GM13977 (cell line): ENCODE results near the gene CNNM2.

Source experiments
- DNase-seq: peaks from one replicate; pipeline ENCODE4 v3.0.0; 2012; ENCODE audit warnings: low spot score
- in situ Hi-C: fragments of 300-500 bp; cut with MboI; formaldehyde crosslinking; loops from one replicate; pipeline ENCODE4 v1.12.0; 2022; ENCODE audit warnings: low sequenced_read_pairs, low pct_unique_long_range_greater_than_20kb, mixed read lengths, inconsistent platforms; ENCODE audit not compliant: unreplicated experiment
- TF ChIP-seq, protein P1 (sequence below): IDR thresholded peaks from 2 replicates; pipeline ENCODE4 v1.5.1; 2012; ENCODE audit warnings: mild to moderate bottlenecking, control low read depth; ENCODE audit not compliant: insufficient read depth; ENCODE audit errors: extremely low read depth, missing control alignments

CNNM2 gene

DNA sequence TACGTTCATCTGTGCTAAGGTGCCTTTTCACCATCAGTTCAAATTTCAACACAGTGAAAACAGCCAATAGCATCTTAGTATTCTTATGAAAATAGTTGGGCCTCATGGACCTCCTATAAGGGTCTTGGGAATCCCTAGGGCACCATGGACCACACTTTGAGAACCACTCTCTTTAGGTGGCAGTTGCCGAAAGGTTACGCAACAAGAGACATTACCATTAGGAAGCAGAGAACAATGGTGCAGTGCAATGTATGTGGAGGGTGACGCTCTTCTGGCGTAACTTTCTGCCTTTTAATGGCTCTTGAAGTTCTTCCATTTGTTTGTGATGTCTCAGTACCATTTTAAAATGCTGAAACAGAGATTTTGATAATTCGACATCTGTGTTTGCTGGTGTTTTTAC is 131.1 kb downstream of the CNNM2 start:
- in situ Hi-C loops = no loop called here
- DNase-seq = no peak

DNA sequence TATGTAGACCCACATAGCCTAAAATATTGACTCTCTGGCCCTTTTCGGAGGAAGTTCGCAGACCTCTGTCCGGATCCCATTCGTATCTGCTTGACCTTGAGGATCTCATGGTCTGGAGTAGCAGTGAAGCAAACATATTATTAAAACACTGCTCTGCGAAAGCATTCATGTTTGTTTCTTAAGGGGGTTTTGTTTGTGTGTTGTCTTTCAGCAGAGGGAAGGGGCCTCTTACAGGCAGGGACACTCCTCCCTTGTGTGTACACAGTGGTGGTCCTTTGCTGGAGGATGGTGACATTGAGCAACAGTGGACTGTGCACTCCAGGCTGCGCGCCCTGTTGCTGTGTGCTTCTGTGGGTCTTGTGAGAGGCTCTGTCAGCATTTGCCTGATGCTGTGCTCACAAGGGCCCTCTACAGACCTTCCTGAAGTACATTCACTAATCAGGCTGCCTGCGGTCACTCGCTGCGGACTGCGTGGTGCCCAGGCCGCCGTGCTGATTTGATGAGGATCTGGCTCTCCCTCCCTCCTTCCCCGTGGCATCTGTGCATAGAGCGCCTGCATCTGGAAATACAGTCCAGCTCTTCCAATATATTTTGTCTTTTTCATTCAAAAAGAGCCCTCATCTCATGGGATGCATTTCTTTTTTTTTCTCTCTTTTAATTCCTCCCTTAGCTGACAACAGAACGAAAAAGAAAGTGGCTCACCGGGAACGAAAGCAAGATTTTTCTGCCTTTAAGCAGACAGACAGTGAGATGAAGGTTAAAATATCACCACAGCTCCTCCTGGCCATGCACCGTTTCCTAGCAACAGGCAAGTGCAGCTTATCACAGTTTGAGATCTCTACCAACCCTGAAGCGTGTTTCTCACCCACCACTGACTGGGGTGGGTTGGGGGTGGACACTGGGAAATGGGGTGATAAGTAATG is 135.8 kb downstream of the CNNM2 start:
- peak; percentile 70 for DNase-seq
- TF ChIP-seq, protein P1, sequence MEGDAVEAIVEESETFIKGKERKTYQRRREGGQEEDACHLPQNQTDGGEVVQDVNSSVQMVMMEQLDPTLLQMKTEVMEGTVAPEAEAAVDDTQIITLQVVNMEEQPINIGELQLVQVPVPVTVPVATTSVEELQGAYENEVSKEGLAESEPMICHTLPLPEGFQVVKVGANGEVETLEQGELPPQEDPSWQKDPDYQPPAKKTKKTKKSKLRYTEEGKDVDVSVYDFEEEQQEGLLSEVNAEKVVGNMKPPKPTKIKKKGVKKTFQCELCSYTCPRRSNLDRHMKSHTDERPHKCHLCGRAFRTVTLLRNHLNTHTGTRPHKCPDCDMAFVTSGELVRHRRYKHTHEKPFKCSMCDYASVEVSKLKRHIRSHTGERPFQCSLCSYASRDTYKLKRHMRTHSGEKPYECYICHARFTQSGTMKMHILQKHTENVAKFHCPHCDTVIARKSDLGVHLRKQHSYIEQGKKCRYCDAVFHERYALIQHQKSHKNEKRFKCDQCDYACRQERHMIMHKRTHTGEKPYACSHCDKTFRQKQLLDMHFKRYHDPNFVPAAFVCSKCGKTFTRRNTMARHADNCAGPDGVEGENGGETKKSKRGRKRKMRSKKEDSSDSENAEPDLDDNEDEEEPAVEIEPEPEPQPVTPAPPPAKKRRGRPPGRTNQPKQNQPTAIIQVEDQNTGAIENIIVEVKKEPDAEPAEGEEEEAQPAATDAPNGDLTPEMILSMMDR = peak; percentile 71
- in situ Hi-C loops = loop anchor here (10.0 kb wide), 1 partner anchor 129 kb away; no protein-coding TSS in a partner anchor

More for the DNA sequence above, 131.1 kb downstream of the CNNM2 start:
- TF ChIP-seq, protein P1 = no peak

DNA sequence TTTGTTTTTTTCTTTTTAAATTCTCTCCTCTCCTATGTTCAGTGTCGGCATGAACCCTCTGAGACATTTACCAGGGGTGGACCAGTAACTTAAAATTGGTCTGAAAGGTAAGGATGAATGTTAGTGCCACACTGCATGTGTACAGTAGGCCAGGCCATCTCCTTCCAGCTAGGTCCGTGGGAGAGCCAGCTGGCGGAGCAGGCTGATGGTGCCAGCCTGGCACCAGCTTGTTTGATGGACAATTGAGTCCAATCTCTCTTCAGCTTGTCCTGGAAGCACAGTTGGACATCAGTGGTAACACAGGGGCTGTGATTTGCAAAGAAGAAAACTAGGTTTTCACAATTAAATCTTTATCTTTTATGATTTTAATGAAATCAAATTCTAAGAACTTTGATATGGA is 136.5 kb downstream of the CNNM2 start:
- TF ChIP-seq, protein P1 = no peak
- in situ Hi-C loops = loop anchor here (10.0 kb wide), 1 partner anchor 130 kb away; no protein-coding TSS in a partner anchor
- DNase-seq = no peak

DNA sequence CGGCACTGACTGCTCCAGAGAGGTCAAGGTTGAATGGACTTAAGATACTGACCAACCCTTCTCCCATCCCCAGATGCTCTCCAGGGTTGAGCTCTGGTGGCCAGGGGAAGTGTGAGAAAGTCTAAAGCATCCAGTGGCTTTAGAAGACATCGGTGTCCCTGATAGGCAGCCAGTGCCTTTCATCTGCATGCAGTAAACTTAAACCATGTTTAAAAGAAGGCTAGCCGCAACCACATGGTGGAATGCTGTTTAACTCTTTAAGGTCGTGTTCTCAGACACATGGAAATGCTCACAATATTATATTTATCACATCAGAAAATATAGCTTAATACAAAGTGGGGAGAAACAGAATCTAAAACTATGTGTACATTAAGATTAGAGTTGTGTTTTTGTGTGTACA is 137.0 kb downstream of the CNNM2 start:
- in situ Hi-C loops = loop anchor here (10.0 kb wide), 1 partner anchor 130 kb away; no protein-coding TSS in a partner anchor

DNA sequence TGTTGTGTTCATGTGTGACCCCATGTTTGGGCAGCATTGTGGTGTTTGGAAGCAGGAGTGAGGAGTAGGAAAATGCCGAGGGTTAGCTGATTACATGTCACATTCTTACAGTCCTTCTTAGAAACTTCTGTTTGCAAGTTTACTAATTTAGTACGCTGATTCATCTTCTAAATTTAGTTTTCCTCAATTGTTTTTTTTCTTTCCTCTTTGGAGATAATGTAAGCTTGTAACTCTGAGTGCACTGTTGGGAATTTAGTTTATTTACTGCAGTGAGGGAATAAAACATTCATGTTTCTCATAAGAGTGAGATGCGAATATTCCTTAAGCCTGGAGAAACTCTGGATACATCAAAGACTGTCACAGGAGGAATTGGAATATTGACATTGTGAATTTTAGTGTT is 139.9 kb downstream of the CNNM2 start:
- in situ Hi-C loops = loop anchor here (10.0 kb wide), 1 partner anchor 133 kb away; no protein-coding TSS in a partner anchor
- TF ChIP-seq, protein P1 = no peak
- no peak for DNase-seq

More for the DNA sequence above, 137.0 kb downstream of the CNNM2 start:
- TF ChIP-seq, protein P1 = no peak
- no peak for DNase-seq

DNA sequence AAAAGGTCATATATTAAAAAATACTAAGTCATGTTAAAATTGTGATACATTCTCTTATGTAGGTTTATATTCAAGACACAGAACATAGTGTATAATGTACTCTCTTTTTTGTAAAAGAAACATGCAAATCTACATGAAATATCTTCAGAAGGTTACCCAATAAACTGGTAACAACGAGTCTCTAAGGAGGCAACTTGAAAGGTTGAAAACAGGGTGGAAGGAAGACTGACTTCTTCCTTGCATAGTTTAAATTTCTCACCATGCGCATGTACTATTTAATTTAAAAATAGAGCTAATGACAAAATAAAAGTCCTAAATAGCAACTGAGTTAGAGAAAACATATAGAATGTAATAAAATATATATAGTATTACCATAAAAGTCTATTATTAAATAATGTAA is 142.5 kb downstream of the CNNM2 start:
- TF ChIP-seq, protein P1 = no peak
- in situ Hi-C loops = no loop called here

More for the DNA sequence above, 142.5 kb downstream of the CNNM2 start:
- DNase-seq = no peak
